ENCODE measurements around the gene RGL1.

RGL1 gene

GRCh38 chr1:183824291-183824690 is 19.4 kb downstream of the RGL1 start:
- DNase-seq: no peak

GRCh38 chr1:183827801-183828200 is 22.9 kb downstream of the RGL1 start:
- no peak for DNase-seq

GRCh38 chr1:183830389-183830788 is 25.5 kb downstream of the RGL1 start:
- no peak for DNase-seq

GRCh38 chr1:183831311-183831710 is 26.4 kb downstream of the RGL1 start:
- no peak for DNase-seq

GRCh38 chr1:183832459-183832858 is 27.5 kb downstream of the RGL1 start:
- no peak for DNase-seq

- DNase-seq: no peak
These were observed 29.6 kb downstream of the RGL1 start for GRCh38 chr1:183834568-183834967.

- DNase-seq: no peak
These were observed 31.7 kb downstream of the RGL1 start for GRCh38 chr1:183836598-183836997.

GRCh38 chr1:183837062-183837461 is 32.1 kb downstream of the RGL1 start:
- DNase-seq: no peak

GRCh38 chr1:183838221-183838620 is 33.3 kb downstream of the RGL1 start:
- no peak for DNase-seq

- DNase-seq: no peak
These were observed 35.2 kb downstream of the RGL1 start for GRCh38 chr1:183840140-183840539.

GRCh38 chr1:183841550-183841949 is 36.6 kb downstream of the RGL1 start:
- DNase-seq: no peak

GRCh38 chr1:183841950-183842794 is 37.3 kb downstream of the RGL1 start:
- DNase-seq: peak; percentile 14

- no peak for DNase-seq
These were observed 37.9 kb downstream of the RGL1 start for GRCh38 chr1:183842795-183843144.

- DNase-seq: no peak
These were observed 39.9 kb downstream of the RGL1 start for GRCh38 chr1:183844806-183845205.

GRCh38 chr1:183845681-183846080 is 40.8 kb downstream of the RGL1 start:
- DNase-seq: no peak

GRCh38 chr1:183847641-183848040 is 42.7 kb downstream of the RGL1 start:
- no peak for DNase-seq

GRCh38 chr1:183850852-183851251 is 45.9 kb downstream of the RGL1 start:
- no peak for DNase-seq

- DNase-seq: no peak
These were observed 54.2 kb downstream of the RGL1 start for GRCh38 chr1:183859119-183859518.

- no peak for DNase-seq
These were observed 54.9 kb downstream of the RGL1 start for GRCh38 chr1:183859831-183860230.

GRCh38 chr1:183862967-183863366 is 58.0 kb downstream of the RGL1 start:
- DNase-seq: no peak

- DNase-seq: no peak
These were observed 58.9 kb downstream of the RGL1 start for GRCh38 chr1:183863852-183864251.

GRCh38 chr1:183864611-183865010 is 59.7 kb downstream of the RGL1 start:
- DNase-seq: no peak

- no peak for DNase-seq
These were observed 64.3 kb downstream of the RGL1 start for GRCh38 chr1:183869230-183869629.

GRCh38 chr1:183869664-183870063 is 64.7 kb downstream of the RGL1 start:
- DNase-seq: no peak
